Measurements from ENCODE around the gene BHLHA15.

DNA sequence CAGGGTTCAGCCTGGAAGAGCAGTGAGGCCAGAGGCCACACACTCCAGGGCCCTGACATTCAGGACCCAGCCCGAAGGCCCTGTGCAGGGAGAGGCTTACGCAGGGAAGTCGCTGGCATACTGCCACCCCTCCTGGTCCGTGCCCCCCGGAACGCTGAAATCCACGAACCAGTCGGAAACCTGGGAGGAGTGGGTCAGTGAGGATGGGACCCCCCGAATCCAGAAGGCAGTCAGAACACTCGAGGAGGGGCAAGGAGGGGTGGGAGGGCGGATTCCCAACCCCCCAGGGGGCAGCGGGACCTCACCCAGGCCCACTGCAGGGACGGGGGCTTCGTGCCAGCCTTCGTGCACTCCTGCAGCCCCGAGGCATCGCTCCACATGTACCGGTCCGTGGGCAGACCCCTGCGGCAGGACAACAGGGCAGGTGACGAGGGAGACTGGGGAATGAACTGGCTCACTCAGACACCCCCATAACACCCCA lies 13.5 kb downstream of the BHLHA15 start:
- TF ChIP-seq GATA2 (IDR thresholded peaks at IDR 0.05; ENCODE audit: low read depth, low read length) (no peak), GATA3 (IDR thresholded peaks at IDR 0.05; ENCODE audit: low read depth, low read length) (no peak)
